H9 (cell line): ENCODE results near the gene TRIM38. TPM values are rescaled to one million over a fixed set of nuclear protein-coding genes. Genes with fewer than 3 reads are reported as not detected.

Experiments
- DNase-seq: peaks from one replicate; pipeline ENCODE4 v3.0.0-alpha.2; 2017
- H2AFZ ChIP-seq: one replicate; pipeline ENCODE4 v1.6.1; 2013; ENCODE audit warnings: mild to moderate bottlenecking, low read length, control low read depth, moderate library complexity
- H2AK5ac ChIP-seq: 2 replicates; pipeline ENCODE4 v1.6.1; 2013; ENCODE audit warnings: low read length, control low read depth, mixed read lengths; ENCODE audit not compliant: insufficient read length
- H2BK120ac ChIP-seq: one replicate; pipeline ENCODE4 v1.6.1; 2013; ENCODE audit warnings: low read depth, mild to moderate bottlenecking, low read length, control low read depth, inconsistent platforms; ENCODE audit not compliant: poor library complexity, severe bottlenecking
- H2BK12ac ChIP-seq: 2 replicates; pipeline ENCODE4 v1.6.1; 2013; ENCODE audit warnings: low read length, control low read depth, mixed read lengths, low read depth; ENCODE audit not compliant: insufficient read length
- H2BK15ac ChIP-seq: 2 replicates; pipeline ENCODE4 v1.6.1; 2013; ENCODE audit warnings: low read depth, low read length, control low read depth
- H2BK20ac ChIP-seq: one replicate; pipeline ENCODE4 v1.6.1; 2013; ENCODE audit warnings: low read depth, mild to moderate bottlenecking, low read length, control low read depth, inconsistent platforms; ENCODE audit not compliant: poor library complexity, severe bottlenecking
- H2BK5ac ChIP-seq: 2 replicates; pipeline ENCODE4 v1.6.1; 2013; ENCODE audit warnings: low read length, control low read depth, mixed read lengths; ENCODE audit not compliant: insufficient read length
- H3K14ac ChIP-seq: 2 replicates; pipeline ENCODE4 v1.6.1; 2013; ENCODE audit warnings: low read length, control low read depth; ENCODE audit not compliant: insufficient read depth
- H3K18ac ChIP-seq: 2 replicates; pipeline ENCODE4 v1.6.1; 2013; ENCODE audit warnings: low read depth, mild to moderate bottlenecking, mixed read lengths, low read length, control low read depth; ENCODE audit not compliant: insufficient read length
- H3K23ac ChIP-seq: 2 replicates; pipeline ENCODE4 v1.6.1; 2013; ENCODE audit warnings: low read length, control low read depth, mixed read lengths, low read depth; ENCODE audit not compliant: insufficient read length
- H3K23me2 ChIP-seq: 2 replicates; pipeline ENCODE4 v1.6.1; 2013; ENCODE audit warnings: low read depth, mild to moderate bottlenecking, mixed read lengths, low read length, control low read depth; ENCODE audit not compliant: insufficient read length, poor library complexity, severe bottlenecking
- H3K27ac ChIP-seq: 2 replicates; pipeline ENCODE4 v1.5.1; 2013; ENCODE audit warnings: low read length, control low read depth, mixed read lengths, low read depth; ENCODE audit not compliant: insufficient read length
- H3K27me3 ChIP-seq: 2 replicates; pipeline ENCODE4 v1.6.1; 2013; ENCODE audit warnings: low read length, control low read depth, inconsistent platforms; ENCODE audit not compliant: insufficient read depth
- H3K4ac ChIP-seq: 2 replicates; pipeline ENCODE4 v1.6.1; 2013; ENCODE audit warnings: low read depth, mild to moderate bottlenecking, control low read depth, inconsistent platforms, low read length, moderate library complexity
- H3K4me1 ChIP-seq: 2 replicates; pipeline ENCODE4 v1.6.1; 2013; ENCODE audit warnings: low read length, control low read depth, inconsistent platforms; ENCODE audit not compliant: insufficient read depth
- H3K4me2 ChIP-seq: 2 replicates; pipeline ENCODE4 v1.6.1; 2013; ENCODE audit warnings: low read length, control low read depth, mixed read lengths; ENCODE audit not compliant: insufficient read length, insufficient read depth
- H3K56ac ChIP-seq: 2 replicates; pipeline ENCODE4 v1.6.1; 2013; ENCODE audit warnings: low read depth, mild to moderate bottlenecking, mixed read lengths, low read length, control low read depth; ENCODE audit not compliant: insufficient read length
- H3K79me1 ChIP-seq: 2 replicates; pipeline ENCODE4 v1.6.1; 2013; ENCODE audit warnings: low read depth, mild to moderate bottlenecking, moderate library complexity, low read length, control low read depth, inconsistent platforms; ENCODE audit not compliant: insufficient read depth, poor library complexity, severe bottlenecking
- H3K79me2 ChIP-seq: 2 replicates; pipeline ENCODE4 v1.6.1; 2013; ENCODE audit warnings: low read length, control low read depth, inconsistent platforms; ENCODE audit not compliant: insufficient read depth
- H3K9ac ChIP-seq: 2 replicates; pipeline ENCODE4 v1.6.1; 2013; ENCODE audit warnings: low read length, control low read depth, mixed read lengths; ENCODE audit not compliant: insufficient read length; ENCODE audit errors: extremely low read depth
- H3K9me3 ChIP-seq: one replicate; pipeline ENCODE4 v1.6.1; 2013; ENCODE audit warnings: low read depth, low read length, inconsistent platforms; ENCODE audit not compliant: control insufficient read depth
- H3T11ph ChIP-seq: one replicate; pipeline ENCODE4 v1.6.1; 2013; ENCODE audit warnings: mild to moderate bottlenecking, low read length, control low read depth, inconsistent platforms
- H4K20me1 ChIP-seq: one replicate; pipeline ENCODE4 v1.6.1; 2013; ENCODE audit not compliant: control insufficient read depth, insufficient read length, insufficient read depth
- H4K5ac ChIP-seq: 2 replicates; pipeline ENCODE4 v1.6.1; 2013; ENCODE audit warnings: low read depth, mild to moderate bottlenecking, mixed read lengths, low read length, control low read depth; ENCODE audit not compliant: insufficient read length
- H4K8ac ChIP-seq: replicated peaks from 2 replicates; pipeline ENCODE4 v1.6.1; 2013; ENCODE audit warnings: low read length, control low read depth, mixed read lengths, low read depth; ENCODE audit not compliant: insufficient read length
- H4K91ac ChIP-seq: 2 replicates; pipeline ENCODE4 v1.6.1; 2013; ENCODE audit warnings: low read depth, mild to moderate bottlenecking, moderate library complexity, mixed read lengths, low read length, control low read depth; ENCODE audit not compliant: insufficient read length
- H3K27ac Mint-ChIP-seq, 3 experiments: 2 replicates in 2 of 3; 3 replicates in 1 of 3; pipeline ENCODE4 v1.8.0; 2020 to 2021; ENCODE audit warnings: mixed read lengths in 3 of 3, mild to moderate bottlenecking in 1 of 3, moderate library complexity in 1 of 3
- H3K27me3 Mint-ChIP-seq: 2 replicates; pipeline ENCODE4 v1.8.0; 2021; ENCODE audit warnings: low read depth, mild to moderate bottlenecking, moderate library complexity, mixed read lengths
- H3K36me3 Mint-ChIP-seq, 3 experiments: 2 replicates in 2 of 3; 3 replicates in 1 of 3; pipeline ENCODE4 v1.8.0; 2020 to 2021; ENCODE audit warnings: low read depth in 3 of 3, mixed read lengths in 3 of 3; ENCODE audit not compliant: insufficient read depth in 1 of 3
- H3K4me1 Mint-ChIP-seq, 2 experiments: 2 replicates each; pipeline ENCODE4 v1.8.0; 2020; ENCODE audit warnings: mixed read lengths in 2 of 2
- H3K4me3 Mint-ChIP-seq, 2 experiments: 2 replicates in 1 of 2; 3 replicates in 1 of 2; pipeline ENCODE4 v1.8.0; 2020 to 2021; ENCODE audit warnings: mild to moderate bottlenecking in 2 of 2, mixed read lengths in 2 of 2, moderate library complexity in 1 of 2
- H3K9me3 Mint-ChIP-seq, 2 experiments: 2 replicates in 1 of 2; 3 replicates in 1 of 2; pipeline ENCODE4 v1.8.0; 2020; ENCODE audit warnings: mild to moderate bottlenecking in 2 of 2, mixed read lengths in 2 of 2, moderate library complexity in 1 of 2
- CTCF ChIP-seq: fragments of 200-600 bp; sonication (generic); conservative IDR thresholded peaks from 3 replicates; pipeline ENCODE4 v1.8.0; 2021; ENCODE audit warnings: antibody characterized with exemption, mild to moderate bottlenecking
- WGBS: extraction: QIAGEN DNeasy Blood & Tissue Kit; methylation state at CpG from one replicate; pipeline ENCODE4 v1.1.7; 2013; ENCODE audit warnings: missing lambda C conversion rate, low lambda C conversion rate, mixed read lengths; ENCODE audit not compliant: insufficient read length; ENCODE audit errors: extremely low coverage; 5-methylcytosine and 5-hydroxymethylcytosine counted together
- total RNA-seq: library from RNA; stranded (reverse); gene quantifications from 2 replicates; pipeline ENCODE4 v1.2.1, GENCODE V29; 2021

TRIM38 gene
- total RNA-seq, 1 experiment from 2014 or later = 0.61 TPM

DNA sequence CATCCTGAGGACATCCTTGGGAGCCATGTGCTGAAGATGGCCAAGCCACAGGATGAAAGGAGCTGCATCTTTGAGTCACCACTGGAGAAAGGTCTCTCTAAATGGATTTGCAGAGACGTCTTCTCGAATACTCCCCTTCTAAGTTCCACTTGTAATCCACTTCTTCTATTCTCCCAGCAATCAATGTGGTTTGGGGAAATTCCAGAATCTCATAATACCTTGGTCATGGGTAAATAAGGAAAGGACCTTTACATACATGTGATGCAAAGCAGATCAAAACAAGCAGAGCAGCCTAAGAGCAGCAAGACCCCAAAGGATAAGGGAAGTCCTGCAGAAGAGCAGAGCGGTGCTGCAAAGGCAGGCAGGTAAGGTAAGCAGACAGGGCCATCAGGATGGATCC is 35.3 kb downstream of the TRIM38 start:
- Histone ChIP-seq H3K4me2 (no peak overlapping the region), H3K9me3 (no peaks in the 10 kb centered on the region), H3K23me2 (no peaks in the 10 kb centered on the region), H3K79me2 (no peaks in the 10 kb centered on the region), H3K18ac (no peak overlapping the region), H3K4me1 (peaks cover 8% of the 10 kb centered on the region; the same call in 1 of the 2 replicates), H4K20me1 (no peaks in the 10 kb centered on the region), H3K4ac (no peak overlapping the region), H3K27me3 (no peaks in the 10 kb centered on the region), H3K14ac (no peak overlapping the region), H3K27ac (no peak overlapping the region), H4K5ac (no peak overlapping the region), H2BK12ac (no peak overlapping the region), H2BK20ac (no peak overlapping the region), H2AK5ac (no peak overlapping the region), H3K56ac (no peak overlapping the region), H2AFZ (no peak overlapping the region), H2BK15ac (no peak overlapping the region), H3K79me1 (no peaks in the 10 kb centered on the region), H4K91ac (no peak overlapping the region), H3T11ph (no peak overlapping the region), H2BK5ac (no peak overlapping the region), H3K23ac (no peak overlapping the region), H3K9ac (no peak overlapping the region), H4K8ac (no peak overlapping the region), H2BK120ac (no peak overlapping the region)
- TF ChIP-seq CTCF = no peak
- Mint-ChIP-seq H3K4me1 (peaks cover 52 to 56% of the 10 kb centered on the region in 2 experiments), H3K27ac (no peak overlapping the region; a peak in 1 of 7 replicates), H3K27me3 (no peaks in the 10 kb centered on the region), H3K9me3 (no peaks in the 10 kb centered on the region; a peak in 1 of 5 replicates), H3K4me3 (no peak overlapping the region; a peak in 1 of 5 replicates), H3K36me3 (peaks cover 2 to 9% (median 7%) of the 10 kb centered on the region in 3 experiments; a peak in 5 of 7 replicates)
- WGBS = no CpG with 5 or more reads among the region's 3 CpGs
- DNase-seq = no peak
